ENCODE results near the gene UBXN4.

- TF ChIP-seq POLR2A (IDR thresholded peaks at IDR 0.05), result no peak
- TF ChIP-seq CTCF (IDR thresholded peaks at IDR 0.05), result no peak
Observed at GRCh38 chr2:135745545-135745944, 3.9 kb downstream of the UBXN4 start.
